K562 (cell line): ENCODE measurements around the gene SIGLEC7. TPM values are rescaled to one million over a fixed set of nuclear protein-coding genes. Genes with fewer than 3 reads are reported as not detected.
A peak's percentile ranks its signal among the peaks of the same experiment; 100 is the strongest.

Experiments used
- CHD1 ChIP-seq: fragments of 200-600 bp; sonication (generic); IDR thresholded peaks from one replicate; pipeline ENCODE4 v1.6.1; 2012; ENCODE audit warnings: mild to moderate bottlenecking, moderate library complexity, low read length, inconsistent platforms
- CREB3 ChIP-seq: fragments of 450-650 bp; conservative IDR thresholded peaks from 2 replicates; pipeline ENCODE4 v1.6.1; 2016; ENCODE audit warnings: missing genetic modification characterization, low read depth, mild to moderate bottlenecking, missing compliant biosample characterization, moderate library complexity
- EHMT2 ChIP-seq: fragments of 450-650 bp; IDR thresholded peaks from 2 replicates; pipeline ENCODE4 v1.6.1; 2018; ENCODE audit warnings: antibody characterized with exemption
- HCFC1 ChIP-seq: IDR thresholded peaks from 2 replicates; pipeline ENCODE4 v1.6.1; 2012; ENCODE audit warnings: low read depth, low read length, improper control_type of control experiment
- LEF1 ChIP-seq: fragments of 450-650 bp; IDR thresholded peaks from 2 replicates; pipeline ENCODE4 v1.6.1; 2016; ENCODE audit warnings: mild to moderate bottlenecking
- NFRKB ChIP-seq: fragments of 450-650 bp; IDR thresholded peaks from 2 replicates; pipeline ENCODE4 v1.6.1; 2016; ENCODE audit warnings: low read depth
- NONO ChIP-seq, 2 experiments: fragments of 200-400 bp in 1 of 2; fragments of 450-650 bp in 1 of 2; formaldehyde crosslinking in 1 of 2; IDR thresholded peaks; 2 replicates each; pipeline ENCODE4 v1.6.1; 2017; ENCODE audit warnings: low read depth in 2 of 2, mild to moderate bottlenecking in 2 of 2, moderate library complexity in 2 of 2, low read length in 1 of 2
- ZBTB40 ChIP-seq, 2 experiments: fragments of 450-650 bp in 1 of 2; sonication (generic) in 1 of 2; formaldehyde crosslinking in 1 of 2; IDR thresholded peaks; 2 replicates each; pipeline versions ENCODE4 v1.7.1 to v1.9.0; 2016 to 2022; ENCODE audit warnings: inconsistent platforms in 1 of 2, mild to moderate bottlenecking in 1 of 2, missing genetic modification reagents in 1 of 2
- ZNF263 ChIP-seq: sonication (generic); formaldehyde crosslinking; IDR thresholded peaks from 2 replicates; pipeline ENCODE4 v1.8.0; 2022; ENCODE audit warnings: mild to moderate bottlenecking, missing genetic modification reagents, borderline replicate concordance
- ZNF589 ChIP-seq: fragments of 200-800 bp; sonication (Bioruptor generic); IDR thresholded peaks from 2 replicates; pipeline ENCODE4 v1.6.1; 2016; ENCODE audit warnings: low read depth, missing genetic modification characterization, missing compliant biosample characterization
- ZNF592 ChIP-seq: fragments of 450-650 bp; IDR thresholded peaks from 2 replicates; pipeline ENCODE4 v1.6.1; 2017; ENCODE audit warnings: antibody characterized with exemption, mild to moderate bottlenecking
- polyA plus RNA-seq, 8 experiments: library from polyadenylated mRNA; depleted of rRNA in 4 of 8; stranded (reverse) in 5 of 8; unstranded in 3 of 8; fragments of >200 nt; fragmentation: Nextera tagmentation in 2 of 8; fragmentation: Illumina TruSeq in 1 of 8; extraction: Ambion mirVana in 2 of 8; extraction: Trizol in 1 of 8; gene quantifications; 2 replicates each; pipeline versions ENCODE4 v1.2.1 to v1.2.3, GENCODE V29; 2011 to 2014; ENCODE audit warnings: inconsistent platforms in 1 of 8, missing spikeins in 1 of 8
- total RNA-seq, 7 experiments: library from RNA; depleted of rRNA in 6 of 7; stranded (reverse); fragments of >200 nt in 6 of 7; fragmentation: Illumina TruSeq in 2 of 7; extraction: Trizol in 2 of 7; gene quantifications; 2 replicates each; pipeline versions ENCODE4 v1.2.1 to v1.2.3, GENCODE V29; 2011 to 2021; ENCODE audit warnings: low replicate concordance in 1 of 7

SIGLEC7 gene
- total and polyA plus RNA-seq, 9 of the 15 experiments (the other 6 are each of a cell fraction or from before 2014, with no cell fraction given), result 0.10 to 0.12 TPM; not detected in 7

GRCh38 chr19:51107406-51108065, 34.6 kb upstream of the SIGLEC7 start (continued):
- TF ChIP-seq ZNF592 (peak; percentile 15; the same call in 1 of the 2 replicates), LEF1 (0 out of 2 replicates have a peak, but pooled peaks have one; percentile 16), HCFC1 (peak; percentile 55), NONO (IDR thresholded peaks at IDR 0.05; ENCODE audit: low read depth in 2 of 2, low read length in 1 of 2) (0 out of 4 replicates have a peak, but pooled peaks of 1 of the 2 experiments have one; percentile 13), CREB3 (no peak), NFRKB (peak; percentile 65; the same call in 1 of the 2 replicates), CHD1 (peak; percentile 36), EHMT2 (peak; percentile 59; the same call in 1 of the 2 replicates), ZNF589 (CRISPR knock-in tag) (0 out of 2 replicates have a peak, but pooled peaks have one; percentile 28), ZNF263 (CRISPR knock-in tag) (peak; percentile 75), ZBTB40 (IDR thresholded peaks at IDR 0.05) (no peak), ZBTB40 (CRISPR knock-in tag; IDR thresholded peaks at IDR 0.05) (no peak)
